A673 (cell line): ENCODE data around the gene ATP7B. TPM values are rescaled to one million over a fixed set of nuclear protein-coding genes. Genes with fewer than 3 reads are reported as not detected.

Experiments used
- BruUV-seq: library from RNA; stranded (reverse); fragments of 400-500 nt; replicated peaks from 2 replicates; lab custom pipeline; 2021; lab: Mats Ljungman, UMichigan
- CTCF ChIA-PET: fragments of 300-600 bp; sonication (Branson Sonifier 250); formaldehyde crosslinking; loops from one replicate; lab custom pipeline; 2022; ENCODE audit warnings: antibody characterized with exemption; lab: Charles Lee
- POLR2A ChIA-PET: fragments of 300-600 bp; sonication (Branson Sonifier 250); formaldehyde crosslinking; loops from one replicate; lab custom pipeline; 2022; ENCODE audit warnings: antibody characterized with exemption; ENCODE audit not compliant: low non-redundant PET; lab: Charles Lee
- DNase-seq: peaks from one replicate; pipeline ENCODE4 v3.0.0-alpha.2; 2015; ENCODE audit warnings: low spot score
- H3K27ac ChIP-seq: fragments of 200-600 bp; sonication (generic); 2 replicates; pipeline ENCODE4 v1.5.1; 2016; ENCODE audit warnings: mixed run types, low read depth, mild to moderate bottlenecking, mixed read lengths, antibody characterized with exemption, low read length; ENCODE audit not compliant: poor library complexity, severe bottlenecking
- H3K27me3 ChIP-seq: fragments of 200-600 bp; sonication (generic); replicated peaks from 2 replicates; pipeline ENCODE4 v1.6.1; 2017; ENCODE audit warnings: mixed run types, low read depth, mild to moderate bottlenecking, mixed read lengths, antibody characterized with exemption, low read length; ENCODE audit not compliant: insufficient read depth, poor library complexity
- H3K36me3 ChIP-seq: fragments of 200-600 bp; sonication (generic); 2 replicates; pipeline ENCODE4 v1.6.1; 2016; ENCODE audit warnings: mixed run types, mild to moderate bottlenecking, mixed read lengths, antibody characterized with exemption, low read length; ENCODE audit not compliant: insufficient read depth, poor library complexity, severe bottlenecking
- H3K4me1 ChIP-seq: fragments of 200-600 bp; sonication (generic); 2 replicates; pipeline ENCODE4 v1.6.1; 2017; ENCODE audit warnings: mixed run types, mild to moderate bottlenecking, mixed read lengths, antibody characterized with exemption, low read length; ENCODE audit not compliant: insufficient read depth, poor library complexity, severe bottlenecking
- H3K4me3 ChIP-seq: fragments of 200-600 bp; sonication (generic); 2 replicates; pipeline ENCODE4 v1.5.1; 2016; ENCODE audit warnings: low read depth, mixed run types, mild to moderate bottlenecking, mixed read lengths, low read length; ENCODE audit not compliant: poor library complexity, severe bottlenecking
- H3K9me3 ChIP-seq: fragments of 200-600 bp; sonication (generic); 2 replicates; pipeline ENCODE4 v1.6.1; 2016; ENCODE audit warnings: mixed run types, low read depth, mild to moderate bottlenecking, mixed read lengths, antibody characterized with exemption, low read length; ENCODE audit not compliant: poor library complexity, severe bottlenecking
- EZH2 ChIP-seq: fragments of 200-600 bp; sonication (generic); IDR thresholded peaks from 2 replicates; pipeline ENCODE4 v1.6.1; 2017; ENCODE audit warnings: borderline replicate concordance, low read depth, mild to moderate bottlenecking, mixed read lengths, antibody characterized with exemption, low read length; ENCODE audit not compliant: poor library complexity, severe bottlenecking
- intact Hi-C: fragments of 100-400 bp; cut with micrococcal nuclease; formaldehyde crosslinking; loops from one replicate; pipeline ENCODE4 v1.10.0; 2022; ENCODE audit not compliant: unreplicated experiment
- total RNA-seq: library from RNA; stranded (reverse); gene quantifications from 2 replicates; pipeline ENCODE4 v1.2.3, GENCODE V29; 2021
- TF ChIP-seq, protein P1 (sequence below): fragments of 300-800, 200-600 bp; sonication (generic); conservative IDR thresholded peaks from 2 replicates; pipeline ENCODE4 v1.5.1; 2017; ENCODE audit warnings: low read depth, mild to moderate bottlenecking, antibody characterized with exemption, low read length, moderate library complexity, mixed read lengths

ATP7B gene
- total RNA-seq, 1 experiment from 2014 or later: 2.9 TPM

GRCh38 chr13:52025475-52026245 is 14.4 kb upstream of the ATP7B start:
- no peak overlapping the region for H3K4me3 ChIP-seq
- H3K4me1 ChIP-seq: no peaks in the 10 kb centered on the region
- ChIA-PET CTCF (no interaction called here), POLR2A (no interaction called here)
- DNase-seq: no peak
- H3K36me3 ChIP-seq: peaks cover 18% of the 10 kb centered on the region
- no TSS peak for BruUV-seq
- TF ChIP-seq, protein P1, sequence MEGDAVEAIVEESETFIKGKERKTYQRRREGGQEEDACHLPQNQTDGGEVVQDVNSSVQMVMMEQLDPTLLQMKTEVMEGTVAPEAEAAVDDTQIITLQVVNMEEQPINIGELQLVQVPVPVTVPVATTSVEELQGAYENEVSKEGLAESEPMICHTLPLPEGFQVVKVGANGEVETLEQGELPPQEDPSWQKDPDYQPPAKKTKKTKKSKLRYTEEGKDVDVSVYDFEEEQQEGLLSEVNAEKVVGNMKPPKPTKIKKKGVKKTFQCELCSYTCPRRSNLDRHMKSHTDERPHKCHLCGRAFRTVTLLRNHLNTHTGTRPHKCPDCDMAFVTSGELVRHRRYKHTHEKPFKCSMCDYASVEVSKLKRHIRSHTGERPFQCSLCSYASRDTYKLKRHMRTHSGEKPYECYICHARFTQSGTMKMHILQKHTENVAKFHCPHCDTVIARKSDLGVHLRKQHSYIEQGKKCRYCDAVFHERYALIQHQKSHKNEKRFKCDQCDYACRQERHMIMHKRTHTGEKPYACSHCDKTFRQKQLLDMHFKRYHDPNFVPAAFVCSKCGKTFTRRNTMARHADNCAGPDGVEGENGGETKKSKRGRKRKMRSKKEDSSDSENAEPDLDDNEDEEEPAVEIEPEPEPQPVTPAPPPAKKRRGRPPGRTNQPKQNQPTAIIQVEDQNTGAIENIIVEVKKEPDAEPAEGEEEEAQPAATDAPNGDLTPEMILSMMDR: no peak
- TF ChIP-seq EZH2: no peak
- no peaks in the 10 kb centered on the region for H3K9me3 ChIP-seq
- no peaks in the 10 kb centered on the region for H3K27me3 ChIP-seq
- H3K27ac ChIP-seq: no peak overlapping the region
- intact Hi-C loops: no loop called here

DNA sequence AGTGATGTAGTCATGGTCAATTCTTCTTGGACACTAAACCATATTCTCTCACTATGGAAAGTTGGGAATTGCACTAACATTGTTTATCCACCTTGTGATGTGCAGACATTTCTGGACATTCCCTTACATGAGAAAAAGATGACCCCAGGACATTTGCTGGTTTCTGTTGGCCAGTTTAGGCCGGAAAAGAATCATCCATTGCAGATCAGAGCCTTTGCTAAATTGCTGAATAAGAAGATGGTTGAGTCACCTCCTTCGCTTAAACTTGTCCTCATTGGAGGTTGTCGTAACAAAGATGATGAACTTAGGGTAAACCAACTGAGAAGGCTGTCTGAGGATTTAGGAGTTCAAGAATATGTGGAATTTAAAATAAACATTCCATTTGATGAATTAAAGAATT is 13.2 kb upstream of the ATP7B start, which contains the start of gene UTP14C:
Gene UTP14C, plus strand, starts transcription at position 211 of the 400 bp plus-strand sequence. CDS start 4,114 bp downstream, outside the sequence.
- no TSS peak for BruUV-seq

DNA sequence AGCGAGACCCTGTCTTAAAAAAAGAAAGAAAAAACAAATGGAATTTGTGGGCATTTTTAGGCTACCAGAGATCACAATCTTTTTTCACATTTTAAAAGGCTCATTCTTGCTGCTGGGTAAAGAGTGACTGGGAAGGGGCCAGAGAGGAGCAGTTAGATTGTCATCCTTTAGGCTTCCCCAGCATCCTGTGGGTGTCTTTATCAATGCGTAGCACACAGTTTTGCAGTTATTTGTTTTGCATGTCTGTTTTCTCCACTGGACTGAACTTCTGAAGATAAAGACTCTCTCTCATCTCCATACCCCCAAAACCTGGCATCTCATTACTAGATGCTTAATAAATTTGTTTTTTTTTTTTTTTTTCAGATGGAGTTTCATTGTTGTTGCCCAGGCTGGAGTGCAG is 11.1 kb upstream of the ATP7B start:
- BruUV-seq: no TSS peak
- CTCF ChIA-PET: no interaction called here

More for the DNA sequence above, 13.2 kb upstream of the ATP7B start, which contains the start of gene UTP14C:
- H3K27me3 ChIP-seq: no peaks in the 10 kb centered on the region
- DNase-seq: no peak
- CTCF ChIA-PET: no interaction called here
- H3K36me3 ChIP-seq: peaks cover 24% of the 10 kb centered on the region
- H3K9me3 ChIP-seq: no peaks in the 10 kb centered on the region
- H3K4me1 ChIP-seq: no peaks in the 10 kb centered on the region
- POLR2A ChIA-PET: interaction anchor here (1.0 kb wide), 1 partner anchor 133 kb away, joined by 6 read pairs; no protein-coding TSS in a partner anchor
- H3K27ac ChIP-seq: no peak within 1 kb of the TSS
- intact Hi-C loops: no loop called here
- no peak within 1 kb of the TSS for H3K4me3 ChIP-seq
- TF ChIP-seq, protein P1: no peak
- no peak for TF ChIP-seq EZH2

More for the DNA sequence above, 11.1 kb upstream of the ATP7B start:
- DNase-seq: no peak
- no peak overlapping the region for H3K4me3 ChIP-seq
- peaks cover 27% of the 10 kb centered on the region for H3K36me3 ChIP-seq
- POLR2A ChIA-PET: no interaction called here
- H3K4me1 ChIP-seq: no peaks in the 10 kb centered on the region
- no peaks in the 10 kb centered on the region for H3K9me3 ChIP-seq
- intact Hi-C loops: no loop called here
- no peak overlapping the region for H3K27ac ChIP-seq
- TF ChIP-seq, protein P1: no peak
- TF ChIP-seq EZH2: no peak
- H3K27me3 ChIP-seq: no peaks in the 10 kb centered on the region
